ENCODE data around the gene KRTAP22-1.

The KRTAP22-1 gene

GRCh38 chr21:30567617-30568016, 33.3 kb upstream of the KRTAP22-1 start:
- H3K4me3 ChIP-seq (ENCODE audit: low read depth, low read length) = no peak overlapping the region
- TF ChIP-seq CTCF (IDR thresholded peaks at IDR 0.05; ENCODE audit: control insufficient read depth, extremely low read depth, insufficient read depth) = no peak
- DNase-seq (ENCODE audit: low read depth) = peak; percentile 52

GRCh38 chr21:30577766-30578165, 23.1 kb upstream of the KRTAP22-1 start:
- H3K4me3 ChIP-seq (ENCODE audit: low read depth, low read length) = no peak overlapping the region
- no peak for DNase-seq (ENCODE audit: low read depth)
- no peak for TF ChIP-seq CTCF (IDR thresholded peaks at IDR 0.05; ENCODE audit: control insufficient read depth, extremely low read depth, insufficient read depth)

- no peak for DNase-seq (ENCODE audit: low read depth)
- TF ChIP-seq CTCF (IDR thresholded peaks at IDR 0.05; ENCODE audit: control insufficient read depth, extremely low read depth, insufficient read depth) = no peak
- H3K4me3 ChIP-seq (ENCODE audit: low read depth, low read length) = no peak overlapping the region
These were observed 21.5 kb upstream of the KRTAP22-1 start for GRCh38 chr21:30579346-30579745.

GRCh38 chr21:30580132-30580531, 20.8 kb upstream of the KRTAP22-1 start:
- DNase-seq (ENCODE audit: low read depth) = peak; percentile 96
- no peak overlapping the region for H3K4me3 ChIP-seq (ENCODE audit: low read depth, low read length)
- no peak for TF ChIP-seq CTCF (IDR thresholded peaks at IDR 0.05; ENCODE audit: control insufficient read depth, extremely low read depth, insufficient read depth)

- DNase-seq (ENCODE audit: low read depth) = no peak
- no peak overlapping the region for H3K4me3 ChIP-seq (ENCODE audit: low read depth, low read length)
- TF ChIP-seq CTCF (IDR thresholded peaks at IDR 0.05; ENCODE audit: control insufficient read depth, extremely low read depth, insufficient read depth) = no peak
These were observed 18.0 kb upstream of the KRTAP22-1 start for GRCh38 chr21:30582870-30583269.

GRCh38 chr21:30590297-30590696, 10.6 kb upstream of the KRTAP22-1 start, which contains the start of gene KRTAP22-2:
Gene KRTAP22-2 (minus strand): TSS chr21:30590397.
- no peak for TF ChIP-seq CTCF (IDR thresholded peaks at IDR 0.05; ENCODE audit: control insufficient read depth, extremely low read depth, insufficient read depth)
- no peak within 1 kb of the TSS for H3K4me3 ChIP-seq (ENCODE audit: low read depth, low read length)
- DNase-seq (ENCODE audit: low read depth) = no peak

GRCh38 chr21:30592140-30592539, 8.7 kb upstream of the KRTAP22-1 start, which contains the start of gene KRTAP6-3:
Gene KRTAP6-3 (plus strand): TSS chr21:30592440. CDS start chr21:30592446, 6 bp downstream.
- no peak for DNase-seq (ENCODE audit: low read depth)
- no peak within 1 kb of the TSS for H3K4me3 ChIP-seq (ENCODE audit: low read depth, low read length)
- no peak for TF ChIP-seq CTCF (IDR thresholded peaks at IDR 0.05; ENCODE audit: control insufficient read depth, extremely low read depth, insufficient read depth)
